Femur (tissue), 1 donor: ENCODE measurements around the gene DDX59.
"Not testable (repeated sequence)": the region's sequence is repeated elsewhere in the genome, so short reads cannot be mapped to it uniquely, and the experiment has no call there.

Experiments used
- DNase-seq: peaks from one replicate; pipeline ENCODE4 v3.0.0-alpha.2; 2017

The DDX59 gene

DNA sequence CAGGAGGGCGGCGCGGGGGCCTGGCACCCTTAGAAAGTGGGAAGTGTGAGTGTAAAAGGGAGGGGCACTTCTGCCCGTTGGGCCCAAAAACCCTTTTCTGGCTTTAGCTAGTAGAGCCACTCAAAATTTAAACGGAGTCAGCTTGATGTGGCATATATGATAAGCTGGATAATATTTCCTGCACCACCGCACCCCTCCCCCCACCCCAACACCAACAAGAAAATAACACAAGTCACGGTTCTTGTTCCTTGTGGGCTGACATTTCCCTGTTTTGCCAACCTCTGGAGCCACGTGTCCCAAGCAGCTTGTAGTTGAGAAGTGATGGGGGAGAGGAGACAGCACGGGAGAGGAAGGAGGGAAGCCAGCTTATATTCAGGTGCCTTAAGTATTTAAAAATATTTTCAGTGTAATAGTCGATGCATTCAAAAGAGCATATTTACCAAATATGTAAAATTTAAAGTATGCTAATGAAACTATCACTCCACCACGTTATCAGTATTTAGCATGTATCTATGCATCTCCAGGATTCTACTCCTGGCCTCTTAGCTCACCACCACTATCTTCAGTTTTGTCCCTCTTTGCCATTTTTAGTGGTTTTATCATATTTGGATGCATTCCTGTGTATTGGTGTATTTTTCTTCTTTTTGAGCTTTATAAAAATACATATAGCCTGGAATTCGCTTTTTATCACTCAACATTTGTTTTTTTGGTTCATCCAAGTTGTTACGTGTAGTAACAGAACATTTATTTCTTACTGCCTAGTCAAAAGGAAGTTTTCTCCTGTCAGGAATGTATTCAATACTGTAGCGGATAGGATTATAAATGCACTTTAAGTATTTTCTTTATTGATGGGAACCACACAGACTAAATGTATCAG, 773 bp upstream of the DDX59 start:
- DNase-seq, result no peak

DNA sequence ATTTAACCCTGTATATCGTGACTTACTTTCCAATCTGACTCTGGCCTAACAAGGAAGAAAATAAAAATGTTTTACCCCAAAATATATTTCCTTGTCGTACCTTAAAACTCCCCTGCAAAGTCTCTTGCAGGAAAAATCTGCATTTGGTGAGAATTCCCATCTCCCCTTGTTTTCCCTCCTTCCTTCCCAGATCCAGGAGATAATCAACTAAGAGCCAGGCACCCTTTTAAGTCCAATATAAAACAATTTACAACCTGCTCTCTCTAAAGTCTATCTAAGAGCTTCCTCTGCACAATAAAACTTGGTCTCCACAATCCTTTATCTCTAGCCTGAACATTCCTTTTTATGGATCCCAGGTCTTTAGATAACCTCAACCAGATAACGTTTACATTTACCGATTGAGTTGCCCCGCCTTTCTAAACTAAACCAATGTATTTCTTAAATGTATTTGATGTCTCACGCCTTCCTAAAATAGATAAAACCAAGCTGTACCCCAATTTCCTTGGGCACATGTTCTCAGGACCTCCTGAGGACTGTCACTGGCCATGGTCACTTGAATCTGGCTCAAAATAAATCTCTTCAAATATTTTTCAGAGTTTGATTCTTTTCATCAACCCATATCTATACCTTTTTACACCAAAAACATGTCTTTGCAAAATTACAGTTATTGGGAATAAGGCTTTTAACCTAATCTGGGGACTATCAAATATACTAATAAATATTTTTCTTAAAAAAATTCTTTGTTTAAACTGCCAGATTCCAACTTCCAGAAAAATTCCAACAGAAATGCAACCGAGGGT, 993 bp downstream of the DDX59 start:
- DNase-seq, result no peak

GRCh38 chr1:200666309-200666708, 3.4 kb downstream of the DDX59 start:
- DNase-seq, result no peak

- DNase-seq, result no peak
These were observed 3.8 kb downstream of the DDX59 start for GRCh38 chr1:200665861-200666260.

DNA sequence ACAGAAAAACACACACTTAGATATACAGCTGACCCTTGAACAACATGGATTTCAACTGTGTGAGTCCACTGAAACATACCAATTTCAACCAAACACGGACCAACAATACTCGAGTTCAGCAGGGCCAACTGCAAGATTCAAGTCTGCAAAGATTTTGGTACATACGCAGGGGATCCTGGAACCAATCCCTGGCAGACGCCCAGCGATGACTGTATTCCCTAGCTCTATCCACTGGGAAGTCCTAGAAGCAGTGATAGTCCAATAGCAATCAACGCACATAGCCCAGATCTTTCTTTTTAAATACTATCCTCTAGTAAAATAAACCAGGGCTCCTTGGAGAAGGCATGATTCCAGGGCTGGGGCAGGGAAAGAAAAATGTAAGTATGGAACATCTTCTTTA, 9.0 kb downstream of the DDX59 start:
- DNase-seq, result no peak

DNA sequence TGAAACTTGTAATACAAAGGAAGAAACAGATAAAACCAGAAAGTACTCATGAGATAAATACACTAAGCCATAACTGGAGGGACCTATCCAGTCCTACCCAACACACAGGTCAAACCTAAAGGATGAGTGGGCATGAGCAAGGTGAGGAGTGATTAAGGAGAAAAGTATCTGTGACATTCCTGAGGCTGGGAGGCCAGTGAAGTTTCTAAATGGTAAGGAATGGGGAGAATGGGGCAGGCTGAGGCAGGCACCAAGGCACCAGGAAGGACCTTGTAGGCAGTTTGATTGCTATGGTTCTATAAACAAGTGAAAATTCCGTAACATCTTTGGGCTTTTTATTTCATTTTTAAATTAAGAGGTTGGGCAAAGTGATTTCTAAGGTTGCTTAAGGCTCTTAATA, 10.4 kb downstream of the DDX59 start:
- DNase-seq, result no peak

DNA sequence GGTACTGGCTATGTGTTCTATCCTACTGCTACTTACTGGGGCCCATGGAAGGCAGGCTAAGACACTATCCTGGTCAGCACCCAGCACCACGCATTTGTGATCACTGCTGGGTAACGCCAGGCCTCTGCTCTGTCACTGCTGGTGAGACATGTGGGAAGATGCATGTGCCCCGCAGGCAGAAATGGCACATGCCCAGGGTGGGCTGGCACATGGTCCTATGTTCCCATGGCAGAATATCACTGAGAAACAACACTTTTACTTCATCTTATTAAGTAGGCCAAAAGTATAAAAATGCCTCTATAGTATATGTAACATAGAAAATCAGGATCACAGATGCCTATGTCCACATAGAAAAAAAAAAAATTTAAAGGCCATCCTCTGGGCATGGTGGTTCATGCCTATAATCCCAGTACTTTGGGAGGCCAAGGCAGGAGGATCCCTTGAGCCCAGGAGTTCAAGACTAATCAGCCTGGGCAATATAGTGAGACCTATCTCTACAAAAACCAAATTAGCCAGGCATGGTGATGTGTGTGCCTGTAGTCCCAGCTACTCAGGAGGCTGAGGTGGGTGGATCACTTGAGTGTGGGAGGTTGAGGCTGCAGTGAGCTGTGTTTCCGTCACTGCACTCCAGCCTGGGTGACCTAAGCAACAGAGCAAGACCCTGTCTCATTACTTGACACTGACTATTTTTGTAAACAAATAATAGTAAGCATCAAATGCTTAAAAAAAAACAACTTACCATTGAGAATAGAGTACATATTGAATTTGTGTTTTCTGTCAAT, 11.5 kb downstream of the DDX59 start:
- no peak for DNase-seq

GRCh38 chr1:200654660-200655059, 15.0 kb downstream of the DDX59 start:
- DNase-seq, result no peak

- DNase-seq, result no peak
These were observed 16.7 kb downstream of the DDX59 start for GRCh38 chr1:200653022-200653462.

DNA sequence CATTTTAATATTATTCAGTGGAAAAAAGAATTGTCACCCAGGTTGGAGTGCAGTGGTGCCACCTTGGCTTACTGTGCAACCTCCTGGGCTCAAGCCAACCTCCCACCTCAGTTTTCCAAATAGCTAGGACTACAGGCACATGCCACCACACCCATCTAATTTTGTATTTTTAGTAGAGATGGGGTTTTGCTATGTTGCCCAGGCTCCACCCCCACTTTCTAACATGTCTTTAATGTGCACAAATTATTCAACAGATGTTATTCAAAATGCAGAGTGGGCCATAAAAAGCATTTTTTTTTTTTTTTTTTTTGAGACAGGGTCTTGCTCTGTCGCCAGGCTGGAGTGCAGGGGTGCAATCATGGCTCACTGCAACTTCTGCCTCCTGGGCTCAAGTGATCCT, 17.3 kb downstream of the DDX59 start:
- DNase-seq, result no peak

DNA sequence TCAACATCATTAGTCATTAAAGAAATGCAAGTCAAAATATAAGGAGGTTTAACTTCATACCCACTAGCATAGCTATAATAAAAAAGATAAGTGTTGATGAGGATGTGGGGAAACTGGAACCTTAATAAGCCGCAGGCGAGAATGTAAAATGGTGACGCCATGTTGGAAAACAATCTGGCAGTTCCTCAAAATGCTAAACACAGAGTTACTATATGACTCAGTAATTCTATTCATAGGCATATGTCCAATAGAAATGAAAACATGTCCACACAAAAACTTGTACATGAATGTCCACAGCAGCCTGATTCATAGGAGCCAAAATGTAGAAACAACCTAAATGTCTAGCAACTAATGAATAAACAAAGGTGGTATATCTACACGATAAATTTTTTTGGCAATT, 23.2 kb downstream of the DDX59 start:
- DNase-seq, result no peak

DNA sequence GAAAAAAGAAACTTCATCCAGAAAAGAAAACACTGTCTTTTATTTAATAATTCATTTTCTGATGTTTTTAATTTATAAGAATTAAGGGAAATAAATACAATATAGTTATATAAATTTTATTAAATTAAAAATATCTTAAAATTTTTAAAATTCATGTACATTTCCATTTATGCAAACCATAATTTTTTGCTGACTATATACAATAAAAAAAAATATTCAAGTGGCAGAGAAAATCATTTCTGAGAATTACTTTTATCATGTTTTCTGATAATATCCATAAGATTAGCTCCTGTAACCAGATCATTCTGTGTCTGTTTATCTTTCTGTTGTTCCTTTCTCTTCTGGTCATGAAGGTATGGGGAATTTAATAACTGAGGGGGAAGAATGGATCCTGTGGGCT, 25.7 kb downstream of the DDX59 start:
- no peak for DNase-seq

DNA sequence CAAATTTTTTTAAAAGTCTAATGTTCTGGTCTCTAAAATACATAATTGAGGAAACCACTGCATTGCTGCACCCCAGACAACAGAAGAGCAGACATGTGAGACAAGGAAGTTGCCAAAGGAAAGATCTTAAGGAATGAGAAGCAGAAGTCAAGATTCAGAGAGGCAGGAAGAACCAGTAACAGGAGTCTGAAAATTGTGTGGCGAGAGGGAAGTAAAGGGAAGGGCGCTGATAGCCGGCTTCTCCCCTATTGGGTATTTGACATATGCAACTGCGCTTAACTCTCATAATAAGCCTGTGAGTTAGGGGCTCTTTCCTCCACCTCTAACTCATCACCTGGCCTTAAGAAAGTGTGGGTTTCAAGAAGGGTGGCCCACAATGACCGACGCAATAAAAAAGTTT, 27.2 kb downstream of the DDX59 start:
- no peak for DNase-seq

DNA sequence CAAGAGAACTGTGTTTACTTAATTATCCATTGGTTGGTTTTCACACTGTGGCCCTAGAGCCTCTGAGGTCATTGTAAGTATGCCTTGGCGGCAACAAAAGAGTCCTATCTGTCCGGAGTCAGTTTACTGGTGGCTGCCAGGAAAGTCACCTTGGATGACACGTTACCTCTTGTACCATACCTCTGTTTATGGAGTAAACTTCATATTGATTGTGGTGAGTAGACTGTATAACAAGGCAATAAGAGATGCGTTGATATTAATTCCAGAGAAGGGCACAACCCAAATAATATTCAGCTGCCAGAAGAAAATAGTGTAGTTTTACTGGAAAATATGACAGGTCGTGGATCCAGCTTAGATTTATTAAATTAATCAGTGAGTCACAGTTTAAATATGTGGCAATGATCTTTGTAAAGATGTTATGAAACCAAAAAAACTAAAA, 28.7 kb downstream of the DDX59 start:
- DNase-seq, result no peak

DNA sequence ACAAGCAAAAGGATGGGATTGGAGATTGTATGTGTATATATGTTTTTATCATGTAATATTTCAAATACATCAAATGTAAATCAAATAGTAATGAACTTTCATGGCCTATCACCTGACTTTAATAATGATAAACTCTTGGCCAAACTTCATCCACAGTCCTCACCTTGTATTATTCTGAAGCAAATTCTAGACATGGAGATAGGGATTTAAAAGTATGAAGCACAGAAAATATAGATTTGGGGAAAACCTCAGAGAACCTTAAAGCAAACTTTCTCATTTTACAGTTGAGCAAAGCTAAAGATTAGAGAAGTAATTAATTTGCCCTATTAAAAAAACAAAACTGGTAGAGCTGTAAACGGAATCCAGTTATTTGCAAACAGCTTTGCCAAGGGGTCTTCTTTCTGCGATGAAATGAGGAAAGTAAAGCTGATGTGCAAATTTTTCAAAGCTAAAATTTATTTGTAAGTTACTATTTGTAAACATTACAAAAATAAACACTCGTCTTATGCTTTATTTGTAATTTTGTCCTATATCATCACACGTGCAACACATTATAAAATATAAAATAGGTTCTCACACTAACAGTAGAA, 29.2 kb downstream of the DDX59 start:
- no peak for DNase-seq

GRCh38 chr1:200638073-200638472, 31.6 kb downstream of the DDX59 start:
- no peak for DNase-seq

DNA sequence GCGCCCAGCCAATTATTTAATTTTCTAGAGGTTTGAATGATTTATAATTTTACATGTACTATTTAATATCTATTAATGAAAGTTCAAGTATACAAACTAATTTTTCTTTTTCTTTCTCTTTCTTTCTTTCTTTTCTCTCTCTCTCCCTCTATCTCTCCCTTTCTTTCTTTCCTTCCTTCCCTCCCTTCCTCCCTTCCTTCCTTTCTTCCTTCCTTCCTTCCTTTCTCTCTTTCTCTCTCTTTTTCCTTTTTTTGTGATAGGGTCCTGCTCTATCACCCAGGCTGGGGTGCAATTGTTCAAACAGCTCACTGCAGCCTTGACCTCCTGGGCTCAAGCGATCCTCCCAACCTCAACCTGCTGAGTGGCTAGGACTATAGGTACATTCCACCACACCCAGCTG, 33.0 kb downstream of the DDX59 start:
- no peak for DNase-seq

GRCh38 chr1:200634261-200635122, 35.2 kb downstream of the DDX59 start:
- no peak for DNase-seq

GRCh38 chr1:200631375-200631774, 38.3 kb downstream of the DDX59 start:
- DNase-seq, result no peak

DNA sequence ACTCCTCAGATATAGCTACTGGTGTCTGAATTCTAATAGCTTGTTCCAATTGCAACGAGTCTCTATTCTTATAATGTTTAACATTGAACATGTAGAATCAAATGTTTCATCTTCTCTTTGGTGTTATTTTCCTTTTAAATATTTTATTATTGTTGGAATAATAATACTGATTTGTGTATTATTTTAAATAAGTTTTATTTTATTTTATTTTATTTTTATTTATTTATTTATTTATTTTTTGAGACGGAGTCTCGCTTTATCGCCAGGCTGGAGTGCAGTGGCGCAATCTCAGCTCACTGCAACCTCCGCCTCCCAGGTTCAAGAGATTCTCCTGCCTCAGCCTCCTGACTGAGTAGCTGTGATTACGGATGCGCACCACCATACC, 39.2 kb downstream of the DDX59 start:
- not testable (repeated sequence) for DNase-seq

DNA sequence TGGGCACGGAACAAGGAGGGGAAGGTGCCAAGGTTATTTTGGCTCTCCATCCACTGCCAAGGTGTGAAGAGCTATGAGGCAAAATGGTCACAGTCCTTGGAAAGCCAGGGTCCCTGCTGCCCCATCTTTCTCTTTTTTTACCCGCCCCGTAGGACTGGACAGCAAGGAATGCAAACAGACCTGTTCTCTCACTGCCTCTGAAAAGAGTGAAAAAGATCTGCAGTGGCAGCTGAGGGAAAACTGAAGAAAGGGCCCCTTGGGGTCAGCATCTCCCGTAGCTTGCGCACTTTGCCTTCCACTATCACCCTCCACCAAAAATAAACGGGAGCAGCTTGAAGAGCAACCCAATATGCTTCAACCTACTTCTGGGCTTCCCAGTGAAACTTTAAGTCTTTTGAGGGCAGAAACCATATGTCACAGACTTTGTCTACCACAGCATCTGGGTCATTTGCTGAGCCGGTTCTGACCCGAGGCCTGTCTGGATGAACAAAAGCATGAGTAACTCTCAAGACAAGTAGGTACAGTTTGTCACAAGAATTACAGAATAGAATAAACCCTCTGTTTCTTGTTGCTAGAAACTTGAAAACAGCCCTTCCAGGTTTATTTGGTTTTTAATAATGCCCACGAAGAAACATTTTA, 39.7 kb downstream of the DDX59 start:
- DNase-seq, result no peak
